ENCODE data around the gene CTNNA3. TPM values are rescaled to one million over a fixed set of nuclear protein-coding genes. Genes with fewer than 3 reads are reported as not detected.

The CTNNA3 gene
- total RNA-seq, 1 donor from 2014 or later, result not detected

DNA sequence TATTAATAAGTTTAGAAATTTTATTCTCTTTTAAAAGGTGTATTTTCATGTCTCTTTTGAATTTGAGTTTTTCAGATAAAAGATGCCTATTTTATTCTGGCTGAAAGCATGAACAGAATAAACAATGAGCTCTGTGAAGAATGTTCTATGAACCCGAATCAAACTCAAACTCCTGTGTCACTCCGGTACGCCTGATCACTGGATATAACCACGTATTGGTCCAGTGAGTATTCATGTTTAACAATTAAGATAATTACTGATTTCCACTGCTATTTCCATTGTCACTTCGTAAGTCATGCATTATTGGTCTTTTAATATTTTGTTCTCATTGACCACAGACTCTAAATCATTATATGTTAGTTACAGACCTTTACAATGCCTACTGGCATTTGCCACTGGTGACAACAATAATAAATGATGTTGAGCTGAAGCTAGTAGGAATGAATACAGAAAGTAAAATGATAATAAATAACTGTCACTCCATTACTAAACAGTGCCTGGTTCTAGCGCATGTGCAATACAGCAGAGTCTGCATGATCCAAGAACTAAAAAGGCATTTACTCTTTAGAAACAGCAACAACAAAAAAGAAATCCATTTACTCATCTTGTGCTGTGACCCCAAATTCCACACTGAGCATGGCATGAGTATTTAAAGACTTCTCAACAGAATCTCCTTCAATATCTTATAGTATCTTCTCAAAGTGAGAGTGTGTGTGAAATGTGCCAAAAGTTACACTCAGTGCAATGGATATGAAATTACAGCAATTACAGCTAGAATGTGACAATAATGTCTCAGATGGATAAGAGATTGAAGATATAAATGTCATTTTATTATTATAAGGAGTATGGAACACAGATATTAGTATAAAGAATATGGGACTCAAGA, 1597.2 kb downstream of the CTNNA3 start:
- DNase-seq (ENCODE audit: low spot score), result no peak
- H3K4me3 Mint-ChIP-seq (ENCODE audit: low read depth), result no peak overlapping the region
- H3K36me3 Mint-ChIP-seq (ENCODE audit: low read depth), result no peaks in the 10 kb centered on the region
- H3K4me1 Mint-ChIP-seq (ENCODE audit: low read depth), result no peaks in the 10 kb centered on the region
- H3K9me3 Mint-ChIP-seq, result peaks cover 3% of the 10 kb centered on the region
- intact Hi-C loops (cut with micrococcal nuclease), result no loop called here
- no peaks in the 10 kb centered on the region for H3K27me3 Mint-ChIP-seq (ENCODE audit: low read depth)
- H3K27ac Mint-ChIP-seq, result no peak overlapping the region

DNA sequence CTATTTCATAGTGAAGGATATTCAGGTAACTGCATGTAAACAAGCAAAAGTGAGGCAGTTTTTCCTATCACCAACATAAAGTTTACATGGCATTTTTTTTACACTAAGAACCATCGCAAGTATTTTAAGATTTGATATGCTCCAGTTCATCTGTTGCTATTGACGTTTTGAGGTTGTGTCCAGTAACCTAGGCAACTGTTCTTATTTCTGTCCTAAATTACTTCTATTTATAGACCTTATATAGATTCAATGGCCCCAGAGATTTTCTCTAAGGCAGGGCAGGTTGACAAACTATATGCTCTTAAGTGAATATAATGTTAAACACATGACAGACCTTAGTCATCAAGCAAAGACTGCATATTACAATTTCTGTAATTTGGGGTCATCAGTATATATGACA, 1600.4 kb downstream of the CTNNA3 start:
- no peaks in the 10 kb centered on the region for H3K27me3 Mint-ChIP-seq (ENCODE audit: low read depth)
- H3K9me3 Mint-ChIP-seq, result peaks cover 4% of the 10 kb centered on the region

DNA sequence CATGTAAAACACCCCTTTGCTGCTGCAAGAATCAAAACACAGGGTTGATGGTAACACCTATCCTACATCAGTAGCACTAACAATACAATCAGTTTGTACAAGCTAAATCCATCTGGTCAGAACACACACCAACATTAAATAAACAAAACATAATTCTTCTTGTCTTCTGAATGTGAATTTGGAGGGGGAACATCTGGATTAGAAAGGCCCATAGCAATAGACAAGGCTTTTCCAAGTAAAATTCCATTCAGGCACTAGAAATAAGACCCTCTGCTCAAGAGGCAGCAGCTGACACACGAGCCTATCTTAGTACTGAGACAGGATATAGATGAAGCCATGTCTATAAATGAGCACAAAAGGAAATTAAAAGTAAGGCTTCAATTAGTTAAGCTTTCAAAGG, 1610.1 kb downstream of the CTNNA3 start:
- intact Hi-C loops (cut with micrococcal nuclease), result no loop called here

More for the DNA sequence above, 1600.4 kb downstream of the CTNNA3 start:
- no peak overlapping the region for H3K27ac Mint-ChIP-seq
- intact Hi-C loops (cut with micrococcal nuclease), result no loop called here
- H3K36me3 Mint-ChIP-seq (ENCODE audit: low read depth), result no peaks in the 10 kb centered on the region
- DNase-seq (ENCODE audit: low spot score), result no peak
- no peak overlapping the region for H3K4me3 Mint-ChIP-seq (ENCODE audit: low read depth)
- no peaks in the 10 kb centered on the region for H3K4me1 Mint-ChIP-seq (ENCODE audit: low read depth)

DNA sequence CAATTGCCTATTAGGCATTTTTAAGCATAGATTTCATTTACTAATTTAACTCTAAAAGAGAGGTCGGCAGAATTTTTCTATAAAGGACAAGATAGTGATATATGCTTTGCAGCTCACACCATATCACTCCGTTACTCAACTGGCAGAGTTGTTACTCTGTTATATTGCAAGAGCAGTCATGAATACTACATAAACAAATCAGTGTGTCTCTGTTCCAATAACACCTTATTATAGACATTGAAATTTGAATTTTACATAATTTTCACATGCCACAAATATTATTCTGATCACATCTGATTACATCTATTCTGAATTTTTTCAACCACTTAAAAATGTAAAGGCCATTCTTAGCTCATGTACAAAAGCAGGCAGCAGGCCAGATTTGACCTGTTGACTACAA, 1624.1 kb downstream of the CTNNA3 start:
- no peaks in the 10 kb centered on the region for H3K36me3 Mint-ChIP-seq (ENCODE audit: low read depth)
- no peak for DNase-seq (ENCODE audit: low spot score)
- no peak overlapping the region for H3K27ac Mint-ChIP-seq
- intact Hi-C loops (cut with micrococcal nuclease), result no loop called here
- H3K4me1 Mint-ChIP-seq (ENCODE audit: low read depth), result no peaks in the 10 kb centered on the region
- no peaks in the 10 kb centered on the region for H3K27me3 Mint-ChIP-seq (ENCODE audit: low read depth)
- H3K4me3 Mint-ChIP-seq (ENCODE audit: low read depth), result no peak overlapping the region
- H3K9me3 Mint-ChIP-seq, result peaks cover 4% of the 10 kb centered on the region

More for the DNA sequence above, 1610.1 kb downstream of the CTNNA3 start:
- H3K4me1 Mint-ChIP-seq (ENCODE audit: low read depth), result no peaks in the 10 kb centered on the region
- no peak overlapping the region for H3K27ac Mint-ChIP-seq
- H3K27me3 Mint-ChIP-seq (ENCODE audit: low read depth), result no peaks in the 10 kb centered on the region
- no peak overlapping the region for H3K4me3 Mint-ChIP-seq (ENCODE audit: low read depth)
- no peaks in the 10 kb centered on the region for H3K36me3 Mint-ChIP-seq (ENCODE audit: low read depth)
- H3K9me3 Mint-ChIP-seq, result peaks cover 3% of the 10 kb centered on the region
- no peak for DNase-seq (ENCODE audit: low spot score)

DNA sequence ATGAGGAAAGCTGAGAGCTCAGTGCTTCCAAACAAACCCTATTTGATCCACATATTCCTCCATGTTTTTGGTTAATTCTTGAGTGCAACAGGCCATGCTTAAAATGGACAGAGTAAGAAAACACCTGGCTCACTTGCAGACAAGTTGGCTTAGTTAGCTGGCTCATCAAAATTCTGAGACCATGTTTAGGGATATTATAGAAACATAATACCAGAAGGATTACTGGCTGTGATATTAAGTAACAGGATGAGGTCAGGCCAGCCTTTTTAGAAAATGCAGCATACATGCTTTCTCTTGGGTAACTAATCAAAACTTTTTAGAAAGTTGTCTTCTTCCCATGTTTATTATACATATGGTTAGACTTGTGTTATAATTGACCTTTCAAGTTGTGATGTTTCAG, 1637.4 kb downstream of the CTNNA3 start:
- H3K4me1 Mint-ChIP-seq (ENCODE audit: low read depth), result no peaks in the 10 kb centered on the region
- H3K36me3 Mint-ChIP-seq (ENCODE audit: low read depth), result no peaks in the 10 kb centered on the region
- no peak for DNase-seq (ENCODE audit: low spot score)
- H3K27ac Mint-ChIP-seq, result no peak overlapping the region
- H3K4me3 Mint-ChIP-seq (ENCODE audit: low read depth), result no peak overlapping the region
- intact Hi-C loops (cut with micrococcal nuclease), result no loop called here
- H3K9me3 Mint-ChIP-seq, result peaks cover 9% of the 10 kb centered on the region
- no peaks in the 10 kb centered on the region for H3K27me3 Mint-ChIP-seq (ENCODE audit: low read depth)

DNA sequence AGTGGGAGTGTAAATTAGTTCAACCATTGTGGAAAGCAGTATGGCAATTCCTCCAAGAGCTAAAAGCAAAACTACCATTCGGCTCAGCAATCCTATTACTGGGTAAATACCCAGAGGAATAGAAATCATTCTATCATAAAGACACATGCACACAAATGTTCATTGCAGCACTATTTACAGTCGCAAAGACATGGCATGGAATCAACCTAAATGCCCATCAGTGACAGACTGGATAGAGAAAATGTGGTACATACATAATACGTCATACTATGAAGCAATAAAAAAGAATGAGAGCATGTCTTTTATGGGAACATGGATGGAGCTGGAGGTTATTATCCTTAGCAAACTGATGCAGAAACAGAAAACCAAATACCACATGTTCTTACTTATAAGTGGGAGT, 1646.7 kb downstream of the CTNNA3 start:
- no peaks in the 10 kb centered on the region for H3K36me3 Mint-ChIP-seq (ENCODE audit: low read depth)
- H3K27ac Mint-ChIP-seq, result no peak overlapping the region
- peaks cover 21% of the 10 kb centered on the region for H3K9me3 Mint-ChIP-seq
- no peak overlapping the region for H3K4me3 Mint-ChIP-seq (ENCODE audit: low read depth)
- no peaks in the 10 kb centered on the region for H3K4me1 Mint-ChIP-seq (ENCODE audit: low read depth)
- H3K27me3 Mint-ChIP-seq (ENCODE audit: low read depth), result no peaks in the 10 kb centered on the region
- intact Hi-C loops (cut with micrococcal nuclease), result no loop called here
- DNase-seq (ENCODE audit: low spot score), result no peak

DNA sequence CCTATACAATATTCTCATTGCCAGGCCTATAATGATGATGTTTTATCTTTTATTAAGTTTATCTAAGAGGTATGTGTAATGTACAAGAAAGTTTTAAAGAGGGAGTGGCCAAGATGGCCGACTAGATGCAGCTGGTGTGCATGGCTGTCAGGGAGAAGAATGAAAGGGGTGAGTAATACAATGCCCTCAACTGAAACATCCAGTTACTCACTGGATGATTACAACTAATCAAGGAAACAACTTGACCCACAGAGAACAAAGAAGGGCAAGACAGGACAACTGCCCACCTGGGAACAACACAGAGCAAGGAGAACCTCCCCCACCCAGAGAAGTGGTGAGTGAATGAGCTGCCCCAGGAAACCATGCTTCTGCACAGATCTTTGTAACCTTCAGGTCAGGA, 1650.1 kb downstream of the CTNNA3 start:
- no peak for DNase-seq (ENCODE audit: low spot score)
- Mint-ChIP-seq H3K36me3 (ENCODE audit: low read depth) (no peaks in the 10 kb centered on the region), H3K9me3 (peaks cover 41% of the 10 kb centered on the region), H3K4me3 (ENCODE audit: low read depth) (no peak overlapping the region), H3K27ac (no peak overlapping the region), H3K4me1 (ENCODE audit: low read depth) (no peaks in the 10 kb centered on the region), H3K27me3 (ENCODE audit: low read depth) (no peaks in the 10 kb centered on the region)
- intact Hi-C loops (cut with micrococcal nuclease), result no loop called here

DNA sequence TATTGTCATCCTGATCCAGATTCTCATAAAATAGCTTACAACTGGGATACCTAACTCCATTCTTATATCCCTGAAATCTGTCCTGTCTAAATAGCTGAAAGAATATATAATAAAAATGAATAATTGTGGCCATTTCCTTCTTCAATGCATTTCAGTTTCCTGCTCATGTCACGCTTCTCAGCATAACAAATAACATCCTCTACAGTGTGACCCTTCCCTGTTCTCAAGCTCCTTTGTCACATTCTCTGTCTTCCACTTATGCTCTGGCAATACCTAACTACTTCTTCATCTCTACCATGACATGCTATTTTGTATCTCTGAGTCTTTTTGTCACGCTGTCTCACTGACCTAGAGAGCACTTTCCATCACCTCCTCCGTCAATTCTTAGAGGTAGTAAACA, 1654.2 kb downstream of the CTNNA3 start:
- Mint-ChIP-seq H3K4me3 (ENCODE audit: low read depth) (no peak overlapping the region), H3K27me3 (ENCODE audit: low read depth) (no peaks in the 10 kb centered on the region)

DNA sequence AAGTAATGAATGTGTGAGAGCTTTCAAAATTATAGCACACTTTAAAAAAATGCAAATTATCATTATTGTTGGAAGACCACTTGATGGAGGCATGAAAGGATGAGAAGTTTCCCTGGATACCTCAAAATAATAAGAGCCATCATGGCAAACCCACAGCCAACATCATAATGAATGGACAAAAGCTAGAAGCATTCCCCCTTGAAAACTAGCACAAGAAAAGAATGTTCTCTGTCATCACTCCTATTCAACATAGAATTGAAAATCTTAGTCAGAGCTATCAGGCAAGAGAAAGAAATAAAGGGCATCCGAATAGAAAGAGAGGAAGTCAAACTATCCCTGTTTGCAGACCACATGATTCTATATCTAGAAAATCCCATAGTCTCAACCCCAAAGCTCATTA, 1657.4 kb downstream of the CTNNA3 start:
- DNase-seq (ENCODE audit: low spot score), result no peak
- H3K36me3 Mint-ChIP-seq (ENCODE audit: low read depth), result no peaks in the 10 kb centered on the region
- H3K27me3 Mint-ChIP-seq (ENCODE audit: low read depth), result no peaks in the 10 kb centered on the region
- H3K9me3 Mint-ChIP-seq, result peaks cover 19% of the 10 kb centered on the region
- no peak overlapping the region for H3K27ac Mint-ChIP-seq
- intact Hi-C loops (cut with micrococcal nuclease), result no loop called here
- H3K4me3 Mint-ChIP-seq (ENCODE audit: low read depth), result no peak overlapping the region
- H3K4me1 Mint-ChIP-seq (ENCODE audit: low read depth), result no peaks in the 10 kb centered on the region

More for the DNA sequence above, 1654.2 kb downstream of the CTNNA3 start:
- no peak overlapping the region for H3K27ac Mint-ChIP-seq
- H3K4me1 Mint-ChIP-seq (ENCODE audit: low read depth), result no peaks in the 10 kb centered on the region
- no peaks in the 10 kb centered on the region for H3K36me3 Mint-ChIP-seq (ENCODE audit: low read depth)
- peaks cover 41% of the 10 kb centered on the region for H3K9me3 Mint-ChIP-seq
- intact Hi-C loops (cut with micrococcal nuclease), result no loop called here
- DNase-seq (ENCODE audit: low spot score), result no peak

DNA sequence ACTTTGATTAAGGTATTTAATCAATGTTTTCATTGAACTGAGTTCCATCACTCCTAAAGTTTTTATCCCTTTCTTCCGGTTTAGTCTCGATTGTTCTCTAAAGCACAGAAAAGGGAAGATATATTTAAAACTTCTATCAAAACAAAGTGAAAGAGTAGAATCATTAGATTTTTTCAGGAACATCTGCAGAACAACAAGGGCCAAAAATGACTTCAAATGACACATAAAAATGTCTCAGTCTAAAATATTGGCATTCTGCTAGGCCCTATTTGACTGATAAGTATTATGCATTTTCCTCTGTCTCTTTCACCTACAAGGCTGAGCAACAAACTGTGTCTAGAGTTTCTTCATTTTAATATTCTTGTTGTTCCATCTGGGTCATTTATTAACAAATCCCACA, 1669.7 kb downstream of the CTNNA3 start:
- Mint-ChIP-seq H3K36me3 (ENCODE audit: low read depth) (no peaks in the 10 kb centered on the region), H3K27me3 (ENCODE audit: low read depth) (no peaks in the 10 kb centered on the region), H3K4me1 (ENCODE audit: low read depth) (no peaks in the 10 kb centered on the region), H3K27ac (no peak overlapping the region), H3K9me3 (peaks cover 15% of the 10 kb centered on the region), H3K4me3 (ENCODE audit: low read depth) (no peak overlapping the region)
- no peak for DNase-seq (ENCODE audit: low spot score)
- intact Hi-C loops (cut with micrococcal nuclease), result no loop called here

DNA sequence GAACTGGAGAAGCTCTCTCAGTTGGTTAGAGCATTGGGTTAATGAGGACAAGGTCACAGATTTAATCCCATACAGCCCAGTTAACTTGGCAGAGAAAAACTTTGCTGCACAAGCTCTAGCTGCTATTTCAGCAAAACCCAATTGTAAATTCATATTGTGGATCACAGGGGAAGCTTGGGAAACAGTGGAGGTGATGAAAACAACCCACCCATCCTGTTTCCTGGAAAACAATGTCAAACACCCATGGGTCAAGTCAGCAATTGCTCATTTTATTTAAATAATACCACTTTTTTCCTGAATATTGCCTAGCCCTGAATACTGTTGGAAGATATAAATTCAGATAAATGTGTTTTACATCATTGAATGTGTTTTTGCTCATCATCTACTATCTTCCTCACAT, 1670.8 kb downstream of the CTNNA3 start:
- DNase-seq (ENCODE audit: low spot score), result no peak
- intact Hi-C loops (cut with micrococcal nuclease), result no loop called here
- no peak overlapping the region for H3K27ac Mint-ChIP-seq
- no peak overlapping the region for H3K4me3 Mint-ChIP-seq (ENCODE audit: low read depth)
- no peaks in the 10 kb centered on the region for H3K4me1 Mint-ChIP-seq (ENCODE audit: low read depth)
- H3K36me3 Mint-ChIP-seq (ENCODE audit: low read depth), result no peaks in the 10 kb centered on the region
- peaks cover 19% of the 10 kb centered on the region for H3K9me3 Mint-ChIP-seq
- no peaks in the 10 kb centered on the region for H3K27me3 Mint-ChIP-seq (ENCODE audit: low read depth)

DNA sequence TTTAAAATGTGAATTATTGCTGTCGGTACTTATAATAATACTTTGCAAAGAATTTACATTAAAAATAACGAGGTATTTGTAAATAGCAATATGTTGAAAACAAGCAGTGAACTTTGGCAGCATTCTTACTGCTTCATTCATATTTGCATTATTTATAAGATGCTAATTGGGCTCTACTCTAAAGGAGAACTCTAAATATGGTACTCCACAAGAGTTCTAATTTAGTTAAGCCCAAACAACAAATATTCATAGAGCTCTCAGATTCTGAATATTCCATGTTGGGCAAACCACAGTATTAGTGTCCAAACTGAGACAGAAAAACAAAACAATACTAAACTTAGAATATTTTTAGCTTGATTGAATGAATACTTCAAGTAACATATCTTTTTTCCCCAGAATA, 1674.6 kb downstream of the CTNNA3 start:
- intact Hi-C loops (cut with micrococcal nuclease), result no loop called here
- Mint-ChIP-seq H3K27me3 (ENCODE audit: low read depth) (no peaks in the 10 kb centered on the region), H3K4me1 (ENCODE audit: low read depth) (no peaks in the 10 kb centered on the region), H3K36me3 (ENCODE audit: low read depth) (no peaks in the 10 kb centered on the region), H3K9me3 (peaks cover 8% of the 10 kb centered on the region), H3K4me3 (ENCODE audit: low read depth) (no peak overlapping the region), H3K27ac (no peak overlapping the region)
- DNase-seq (ENCODE audit: low spot score), result no peak

DNA sequence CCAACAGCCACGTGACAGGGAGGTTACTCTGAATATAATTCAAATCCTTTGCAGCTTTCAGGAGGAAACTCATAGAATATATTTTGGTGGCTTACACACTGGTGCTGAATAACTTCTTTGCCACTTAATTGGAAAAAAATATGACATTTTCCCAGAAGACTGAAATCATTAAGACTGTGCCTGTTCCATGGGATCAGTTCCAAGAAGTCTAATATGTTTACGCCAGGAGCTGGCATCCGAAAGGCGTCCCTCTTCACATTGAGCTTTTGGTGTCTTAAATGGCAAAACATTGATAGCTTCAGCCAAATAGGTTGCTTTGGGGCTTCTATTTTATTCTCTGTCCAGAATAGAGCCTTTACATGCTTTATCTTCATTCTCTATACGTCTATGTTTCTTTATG, 1687.8 kb downstream of the CTNNA3 start:
- H3K9me3 Mint-ChIP-seq, result peaks cover 3% of the 10 kb centered on the region
- intact Hi-C loops (cut with micrococcal nuclease), result no loop called here
- H3K4me3 Mint-ChIP-seq (ENCODE audit: low read depth), result no peak overlapping the region
- no peaks in the 10 kb centered on the region for H3K27me3 Mint-ChIP-seq (ENCODE audit: low read depth)
- no peaks in the 10 kb centered on the region for H3K4me1 Mint-ChIP-seq (ENCODE audit: low read depth)
- DNase-seq (ENCODE audit: low spot score), result no peak
- H3K27ac Mint-ChIP-seq, result no peak overlapping the region
- no peaks in the 10 kb centered on the region for H3K36me3 Mint-ChIP-seq (ENCODE audit: low read depth)
